Neural progenitor cell (in vitro differentiated cells): Measurements from ENCODE around the gene DNASE1L2. TPM values are rescaled to one million over a fixed set of nuclear protein-coding genes. Genes with fewer than 3 reads are reported as not detected.

ENCODE experiments used
- DNase-seq: peaks from one replicate; pipeline ENCODE4 v3.0.0-alpha.2; 2016; ENCODE audit warnings: low spot score
- H2AFZ ChIP-seq: fragments of 200-600 bp; sonication (generic); replicated peaks from 2 replicates; pipeline ENCODE4 v1.6.1; 2016; ENCODE audit warnings: antibody characterized with exemption
- H3F3A ChIP-seq: fragments of 200-600 bp; sonication (generic); 2 replicates; pipeline ENCODE4 v1.6.1; 2016; ENCODE audit warnings: antibody characterized with exemption, low read depth
- H3K27ac ChIP-seq: fragments of 200-600 bp; sonication (generic); 2 replicates; pipeline ENCODE4 v1.5.1; 2016; ENCODE audit warnings: mild to moderate bottlenecking
- H3K27me3 ChIP-seq: fragments of 200-600 bp; sonication (generic); 2 replicates; pipeline ENCODE4 v1.6.1; 2016; ENCODE audit warnings: mild to moderate bottlenecking, moderate library complexity
- H3K36me3 ChIP-seq: fragments of 200-600 bp; sonication (generic); 2 replicates; pipeline ENCODE4 v1.5.1; 2016
- H3K4me1 ChIP-seq: fragments of 200-600 bp; sonication (generic); 2 replicates; pipeline ENCODE4 v1.6.1; 2016; ENCODE audit warnings: mixed run types
- H3K4me2 ChIP-seq: fragments of 200-600 bp; sonication (generic); 2 replicates; pipeline ENCODE4 v1.6.1; 2016
- H3K4me3 ChIP-seq: fragments of 200-600 bp; sonication (generic); 2 replicates; pipeline ENCODE4 v1.5.1; 2016
- H3K79me2 ChIP-seq: fragments of 200-600 bp; sonication (generic); 2 replicates; pipeline ENCODE4 v1.6.1; 2016; ENCODE audit warnings: low read depth
- H3K9ac ChIP-seq: fragments of 200-600 bp; sonication (generic); 2 replicates; pipeline ENCODE4 v1.6.1; 2016
- H3K9me3 ChIP-seq: fragments of 200-600 bp; sonication (generic); 2 replicates; pipeline ENCODE4 v1.5.1; 2016; ENCODE audit warnings: low read depth
- H4K20me1 ChIP-seq: fragments of 200-600 bp; sonication (generic); 2 replicates; pipeline ENCODE4 v1.6.1; 2016; ENCODE audit warnings: low read depth
- H3K27ac Mint-ChIP-seq: 3 replicates; pipeline ENCODE4 v1.8.0; 2021; ENCODE audit warnings: mixed read lengths
- H3K27me3 Mint-ChIP-seq: 2 replicates; pipeline ENCODE4 v1.8.0; 2022; ENCODE audit warnings: low read depth, mild to moderate bottlenecking, inconsistent platforms, moderate library complexity, mixed read lengths; ENCODE audit not compliant: insufficient read depth
- H3K36me3 Mint-ChIP-seq: 3 replicates; pipeline ENCODE4 v1.8.0; 2021; ENCODE audit warnings: mixed read lengths
- H3K4me1 Mint-ChIP-seq: 3 replicates; pipeline ENCODE4 v1.8.0; 2021; ENCODE audit warnings: mixed read lengths
- H3K4me3 Mint-ChIP-seq: 3 replicates; pipeline ENCODE4 v1.8.0; 2021; ENCODE audit warnings: mild to moderate bottlenecking, moderate library complexity, mixed read lengths
- H3K9me3 Mint-ChIP-seq: 3 replicates; pipeline ENCODE4 v1.8.0; 2020; ENCODE audit warnings: mixed read lengths
- EZH2 ChIP-seq: fragments of 200-600 bp; sonication (generic); IDR thresholded peaks from 2 replicates; pipeline ENCODE4 v1.6.1; 2017; ENCODE audit warnings: antibody characterized with exemption, mild to moderate bottlenecking, moderate library complexity
- EZH2phosphoT487 ChIP-seq: fragments of 200-600 bp; sonication (generic); IDR thresholded peaks from 2 replicates; pipeline ENCODE4 v1.6.1; 2017; ENCODE audit warnings: antibody characterized with exemption
- total RNA-seq: library from RNA; depleted of rRNA; stranded (reverse); fragments of >200 nt; gene quantifications from 2 replicates; pipeline ENCODE4 v1.2.3, GENCODE V29; 2015; ENCODE audit warnings: low replicate concordance
- TF ChIP-seq, protein P1 (sequence below): fragments of 200-600 bp; sonication (generic); IDR thresholded peaks from 2 replicates; pipeline ENCODE4 v1.5.1; 2017; ENCODE audit warnings: antibody characterized with exemption, mild to moderate bottlenecking

The DNASE1L2 gene
- total RNA-seq, 1 donor from 2014 or later = 0.21 TPM

DNA sequence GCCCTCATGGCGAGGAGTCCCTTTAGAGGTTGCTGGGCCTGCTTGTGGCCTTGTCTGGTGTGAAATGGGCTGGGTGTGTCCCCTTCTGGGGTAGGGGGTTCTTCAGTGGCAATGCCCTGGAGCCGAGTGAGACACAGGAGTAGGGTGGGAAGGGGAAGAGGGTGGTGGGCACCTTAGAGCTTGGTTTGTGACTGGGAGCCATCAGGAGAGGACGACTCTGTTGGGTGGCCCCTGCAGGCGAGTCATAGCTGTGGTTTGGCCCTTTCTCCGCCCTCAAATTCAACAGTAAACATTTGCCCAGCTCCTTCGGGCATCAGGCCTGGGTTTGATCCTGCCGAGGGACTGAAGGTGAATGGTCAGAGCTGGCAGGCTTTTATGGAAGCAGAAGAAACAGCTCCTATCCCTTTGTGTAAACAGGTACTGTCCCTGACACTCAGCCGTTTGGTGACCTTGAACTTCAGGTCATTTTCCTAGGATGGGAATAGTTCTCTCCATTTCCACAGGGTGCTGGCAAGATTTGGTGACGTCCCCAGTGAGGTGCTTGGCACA is 9.9 kb upstream of the DNASE1L2 start:
- Histone ChIP-seq H3K27me3 (no peaks in the 10 kb centered on the region), H3K9ac (no peak overlapping the region), H3K4me2 (no peak overlapping the region), H3K9me3 (no peaks in the 10 kb centered on the region), H3K36me3 (no peaks in the 10 kb centered on the region), H2AFZ (no peak overlapping the region), H3K4me3 (no peak overlapping the region), H3K79me2 (peaks cover 41% of the 10 kb centered on the region), H3F3A (peaks cover 3% of the 10 kb centered on the region), H3K27ac (no peak overlapping the region), H4K20me1 (peaks cover 34% of the 10 kb centered on the region), H3K4me1 (peaks cover 7% of the 10 kb centered on the region)
- no peak for TF ChIP-seq EZH2
- no peak for TF ChIP-seq EZH2phosphoT487
- TF ChIP-seq, protein P1, sequence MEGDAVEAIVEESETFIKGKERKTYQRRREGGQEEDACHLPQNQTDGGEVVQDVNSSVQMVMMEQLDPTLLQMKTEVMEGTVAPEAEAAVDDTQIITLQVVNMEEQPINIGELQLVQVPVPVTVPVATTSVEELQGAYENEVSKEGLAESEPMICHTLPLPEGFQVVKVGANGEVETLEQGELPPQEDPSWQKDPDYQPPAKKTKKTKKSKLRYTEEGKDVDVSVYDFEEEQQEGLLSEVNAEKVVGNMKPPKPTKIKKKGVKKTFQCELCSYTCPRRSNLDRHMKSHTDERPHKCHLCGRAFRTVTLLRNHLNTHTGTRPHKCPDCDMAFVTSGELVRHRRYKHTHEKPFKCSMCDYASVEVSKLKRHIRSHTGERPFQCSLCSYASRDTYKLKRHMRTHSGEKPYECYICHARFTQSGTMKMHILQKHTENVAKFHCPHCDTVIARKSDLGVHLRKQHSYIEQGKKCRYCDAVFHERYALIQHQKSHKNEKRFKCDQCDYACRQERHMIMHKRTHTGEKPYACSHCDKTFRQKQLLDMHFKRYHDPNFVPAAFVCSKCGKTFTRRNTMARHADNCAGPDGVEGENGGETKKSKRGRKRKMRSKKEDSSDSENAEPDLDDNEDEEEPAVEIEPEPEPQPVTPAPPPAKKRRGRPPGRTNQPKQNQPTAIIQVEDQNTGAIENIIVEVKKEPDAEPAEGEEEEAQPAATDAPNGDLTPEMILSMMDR = no peak
- H3K4me3 Mint-ChIP-seq = peak overlapping the region; percentile 70
- no peaks in the 10 kb centered on the region for H3K9me3 Mint-ChIP-seq
- peaks cover 2% of the 10 kb centered on the region for H3K36me3 Mint-ChIP-seq
- H3K4me1 Mint-ChIP-seq = peaks cover 9% of the 10 kb centered on the region
- DNase-seq = no peak
- peak overlapping the region; percentile 76 for H3K27ac Mint-ChIP-seq
- peaks cover 2% of the 10 kb centered on the region for H3K27me3 Mint-ChIP-seq

DNA sequence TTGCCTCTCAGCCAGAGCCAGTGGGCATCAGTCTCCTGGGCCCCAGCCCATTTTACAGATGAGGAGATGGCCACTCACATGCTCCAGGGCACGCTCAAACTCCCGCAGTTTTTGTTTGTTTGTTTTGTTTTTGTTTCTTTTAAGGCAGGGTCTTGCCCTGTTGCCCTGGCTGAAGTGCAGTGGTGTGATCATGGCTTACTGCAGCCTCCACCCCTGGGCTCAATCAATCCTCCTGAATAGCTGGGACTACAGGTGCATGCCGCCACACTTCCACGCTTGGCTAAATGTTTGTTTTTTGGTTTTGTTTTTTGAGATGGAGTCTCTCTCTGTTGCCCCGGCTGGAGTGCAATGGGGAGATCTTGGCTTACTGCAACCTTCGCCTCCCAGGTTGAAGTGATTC is 9.3 kb upstream of the DNASE1L2 start:
- no peak overlapping the region for H3K4me3 Mint-ChIP-seq
- H3K4me2 ChIP-seq = no peak overlapping the region
- peaks cover 9% of the 10 kb centered on the region for H3K4me1 Mint-ChIP-seq
- H3F3A ChIP-seq = peaks cover 3% of the 10 kb centered on the region
- peaks cover 7% of the 10 kb centered on the region for H3K4me1 ChIP-seq
- H4K20me1 ChIP-seq = peaks cover 34% of the 10 kb centered on the region
- no peak overlapping the region for H3K4me3 ChIP-seq
- H3K27ac ChIP-seq = no peak overlapping the region
- H3K36me3 Mint-ChIP-seq = peaks cover 2% of the 10 kb centered on the region
- H3K9ac ChIP-seq = no peak overlapping the region
- DNase-seq = no peak
- H3K36me3 ChIP-seq = no peaks in the 10 kb centered on the region
- peaks cover 41% of the 10 kb centered on the region for H3K79me2 ChIP-seq
- no peak overlapping the region for H3K27ac Mint-ChIP-seq
- peaks cover 2% of the 10 kb centered on the region for H3K27me3 Mint-ChIP-seq
- H3K9me3 Mint-ChIP-seq = no peaks in the 10 kb centered on the region
- H2AFZ ChIP-seq = no peak overlapping the region
- TF ChIP-seq EZH2 (no peak), EZH2phosphoT487 (no peak)
- TF ChIP-seq, protein P1 = no peak
- H3K27me3 ChIP-seq = no peaks in the 10 kb centered on the region
- no peaks in the 10 kb centered on the region for H3K9me3 ChIP-seq

DNA sequence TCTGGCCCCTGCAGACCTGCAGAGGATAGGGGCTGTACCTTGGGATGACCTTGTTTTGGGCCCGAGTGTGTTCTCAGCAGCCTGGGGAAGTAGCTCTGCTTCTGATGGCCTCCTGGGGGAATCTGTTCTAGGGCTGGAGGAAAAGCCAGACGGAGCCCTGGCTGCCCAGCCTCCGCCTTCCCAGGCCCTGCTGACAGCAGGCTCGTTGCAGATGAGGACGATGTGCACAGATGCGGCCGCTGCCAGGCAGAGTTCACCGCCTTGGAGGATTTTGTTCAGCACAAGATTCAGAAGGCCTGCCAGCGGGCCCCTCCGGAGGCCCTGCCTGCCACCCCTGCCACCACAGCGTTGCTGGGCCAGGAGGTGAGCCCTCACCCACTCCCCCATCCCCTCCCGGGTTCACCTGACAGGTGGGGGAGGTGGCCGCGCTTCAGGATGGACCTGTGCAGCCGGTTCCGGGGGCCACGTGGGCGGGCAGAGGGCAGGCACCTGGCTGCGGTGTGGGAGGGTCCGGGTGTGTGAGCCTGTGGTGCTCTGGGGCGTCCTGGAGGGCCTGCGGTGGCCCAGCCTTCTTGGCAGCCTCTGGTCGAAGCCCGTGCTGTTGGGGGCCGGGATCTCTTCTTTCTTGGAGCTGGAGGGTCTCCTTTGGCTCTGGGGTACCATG is 8.0 kb upstream of the DNASE1L2 start:
- H3K4me2 ChIP-seq = no peak overlapping the region
- peaks cover 34% of the 10 kb centered on the region for H4K20me1 ChIP-seq
- DNase-seq = no peak
- H3K27me3 ChIP-seq = no peaks in the 10 kb centered on the region
- TF ChIP-seq EZH2 (no peak), EZH2phosphoT487 (no peak)
- TF ChIP-seq, protein P1 = no peak
- Mint-ChIP-seq H3K9me3 (no peaks in the 10 kb centered on the region), H3K27ac (no peak overlapping the region), H3K4me3 (no peak overlapping the region), H3K27me3 (peaks cover 2% of the 10 kb centered on the region), H3K36me3 (peaks cover 2% of the 10 kb centered on the region), H3K4me1 (peaks cover 9% of the 10 kb centered on the region)
- H2AFZ ChIP-seq = no peak overlapping the region
- H3F3A ChIP-seq = no peaks in the 10 kb centered on the region
- H3K27ac ChIP-seq = no peak overlapping the region
- H3K79me2 ChIP-seq = peaks cover 41% of the 10 kb centered on the region
- no peak overlapping the region for H3K4me3 ChIP-seq
- no peak overlapping the region for H3K9ac ChIP-seq
- no peaks in the 10 kb centered on the region for H3K9me3 ChIP-seq
- peaks cover 7% of the 10 kb centered on the region for H3K4me1 ChIP-seq
- H3K36me3 ChIP-seq = no peaks in the 10 kb centered on the region
